ENCODE data around the gene EEF2K. TPM values are rescaled to one million over a fixed set of nuclear protein-coding genes. Genes with fewer than 3 reads are reported as not detected.

EEF2K gene
- total and polyA plus RNA-seq, 12 donors = 5.1 to 38.9 (median 21.9) TPM

GRCh38 chr16:22264786-22265185 lies 58.7 kb downstream of the EEF2K start:
- Histone ChIP-seq H3K27me3 (no peaks in the 10 kb centered on the region), H3K9me3 (no peaks in the 10 kb centered on the region), H3K36me3 (peaks cover 0 to 99% (median 36%) of the 10 kb centered on the region in 9 donors), H3K27ac (no peak overlapping the region), H3K4me3 (no peak overlapping the region), H3K4me1 (no peaks in the 10 kb centered on the region)
- intact Hi-C loops (cut with DNase I) = no loop called here
- no peak for TF ChIP-seq CTCF (IDR thresholded peaks at IDR 0.05)
- WGBS, 2 donors = 87 to 93% methylated on average over 7 of the region's 7 CpGs
- ATAC-seq = no peak
- no peak for DNase-seq

GRCh38 chr16:22265351-22265750 lies 59.3 kb downstream of the EEF2K start:
- Histone ChIP-seq H3K4me1 (no peaks in the 10 kb centered on the region), H3K27ac (no peak overlapping the region), H3K4me3 (no peak overlapping the region), H3K27me3 (no peaks in the 10 kb centered on the region), H3K9me3 (no peaks in the 10 kb centered on the region), H3K36me3 (peaks cover 0 to 99% (median 30%) of the 10 kb centered on the region in 9 donors)
- no peak for TF ChIP-seq CTCF (IDR thresholded peaks at IDR 0.05)
- DNase-seq (no peak), ATAC-seq (no peak)
- 90 to 92% methylated on average over 5 of the region's 5 CpGs for WGBS, 2 donors
- intact Hi-C loops (cut with DNase I) = no loop called here

GRCh38 chr16:22266546-22266945 lies 60.5 kb downstream of the EEF2K start:
- DNase-seq (no peak), ATAC-seq (peak in 1 of 8 donors; percentile 23)
- Histone ChIP-seq H3K4me1 (no peaks in the 10 kb centered on the region), H3K9me3 (no peaks in the 10 kb centered on the region), H3K4me3 (no peak overlapping the region), H3K27ac (no peak overlapping the region), H3K27me3 (no peaks in the 10 kb centered on the region), H3K36me3 (peaks cover 0 to 99% (median 28%) of the 10 kb centered on the region in 9 donors)
- TF ChIP-seq CTCF (IDR thresholded peaks at IDR 0.05) = no peak
- WGBS, 2 donors = 96 to 98% methylated on average over 19 of the region's 19 CpGs
- intact Hi-C loops (cut with DNase I) = no loop called here

- no peak for ATAC-seq
- no peaks in the 10 kb centered on the region for H3K27me3 ChIP-seq
- no peak overlapping the region for H3K27ac ChIP-seq
- H3K4me1 ChIP-seq = no peaks in the 10 kb centered on the region
- no peak overlapping the region for H3K4me3 ChIP-seq
- 90 to 91% methylated on average over 8 of the region's 8 CpGs for WGBS, 2 donors
- TF ChIP-seq CTCF (IDR thresholded peaks at IDR 0.05) = no peak
- intact Hi-C loops (cut with DNase I) = no loop called here
- DNase-seq = no peak
- H3K36me3 ChIP-seq = peaks cover 0 to 100% (median 28%) of the 10 kb centered on the region in 9 donors
- no peaks in the 10 kb centered on the region for H3K9me3 ChIP-seq
These were observed 61.7 kb downstream of the EEF2K start for GRCh38 chr16:22267764-22268163.

Measured in heart right ventricle (tissue), 16 donors.